ENCODE data around the gene ZFTA.
A peak's percentile ranks its signal among the peaks of the same experiment; 100 is the strongest.

ZFTA gene

GRCh38 chr11:63745304-63746170 is 23.0 kb downstream of the ZFTA start:
- no peak for DNase-seq

GRCh38 chr11:63738720-63739360 is 29.7 kb downstream of the ZFTA start:
- peak; percentile 64 for DNase-seq

GRCh38 chr11:63737718-63738117 is 30.9 kb downstream of the ZFTA start:
- no peak for DNase-seq

DNA sequence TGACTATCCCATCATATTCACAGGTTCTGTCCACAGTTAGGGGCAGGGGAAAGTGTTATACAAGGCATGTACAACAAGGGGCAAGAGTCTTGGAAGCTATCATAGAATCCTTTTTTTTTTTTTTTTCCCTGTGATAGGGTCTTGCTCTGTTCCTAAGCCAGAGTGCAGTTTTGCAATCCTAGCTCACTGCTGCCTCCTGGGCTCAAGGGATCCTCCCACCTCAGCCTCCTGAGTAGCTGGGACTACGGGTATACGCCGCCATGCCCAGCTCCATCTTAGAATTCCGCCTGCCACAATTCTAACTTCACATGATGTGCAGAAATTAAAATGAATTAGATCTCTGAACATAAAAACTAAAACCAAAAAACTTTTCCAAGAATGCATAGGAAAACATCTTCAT is 31.7 kb downstream of the ZFTA start:
- no peak for DNase-seq

- DNase-seq, result no peak
Observed at GRCh38 chr11:63729326-63729725, 39.2 kb downstream of the ZFTA start.

- no peak for DNase-seq
Observed at GRCh38 chr11:63720611-63721010, 48.0 kb downstream of the ZFTA start.

DNA sequence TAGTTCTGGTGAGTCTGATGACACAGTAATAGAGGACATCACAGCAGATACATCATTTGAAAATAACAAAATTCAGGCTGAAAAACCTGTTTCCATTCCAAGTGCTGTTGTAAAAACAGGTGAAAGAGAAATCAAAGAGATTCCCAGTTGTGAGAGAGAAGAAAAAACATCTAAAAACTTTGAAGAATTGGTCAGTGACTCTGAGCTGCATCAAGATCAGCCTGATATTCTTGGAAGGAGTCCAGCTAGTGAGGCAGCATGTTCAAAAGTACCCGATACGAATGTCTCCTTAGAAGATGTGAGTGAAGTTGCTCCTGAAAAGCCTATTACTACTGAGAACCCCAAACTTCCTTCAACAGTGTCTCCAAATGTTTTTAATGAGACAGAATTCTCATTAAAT is 48.6 kb downstream of the ZFTA start:
- no peak for DNase-seq

GRCh38 chr11:63719001-63719400 is 49.6 kb downstream of the ZFTA start:
- DNase-seq, result no peak
